ENCODE results near the gene BAZ2B. TPM values are rescaled to one million over a fixed set of nuclear protein-coding genes. Genes with fewer than 3 reads are reported as not detected.
"Not testable (repeated sequence)": the region's sequence is repeated elsewhere in the genome, so short reads cannot be mapped to it uniquely, and the experiment has no call there.

The BAZ2B gene
- total RNA-seq, 1 donor from 2014 or later: 101 TPM

GRCh38 chr2:159542101-159542500 is 74.2 kb downstream of the BAZ2B start:
- Histone ChIP-seq H3K4me1 (no peaks in the 10 kb centered on the region), H3K4me2 (no peak overlapping the region), H3K9me3 (ENCODE audit: low read depth) (no peaks in the 10 kb centered on the region), H3F3A (ENCODE audit: low read depth) (no peaks in the 10 kb centered on the region), H4K20me1 (ENCODE audit: low read depth) (no peaks in the 10 kb centered on the region), H3K27ac (no peak overlapping the region), H3K4me3 (no peak overlapping the region), H3K79me2 (ENCODE audit: low read depth) (peaks cover 33% of the 10 kb centered on the region), H3K36me3 (peaks cover 3% of the 10 kb centered on the region), H3K9ac (no peak overlapping the region), H2AFZ (replicated peaks) (no peak overlapping the region), H3K27me3 (no peaks in the 10 kb centered on the region)
- TF ChIP-seq EZH2 (IDR thresholded peaks at IDR 0.05) (no peak), EZH2phosphoT487 (IDR thresholded peaks at IDR 0.05) (no peak)
- TF ChIP-seq, protein P1, sequence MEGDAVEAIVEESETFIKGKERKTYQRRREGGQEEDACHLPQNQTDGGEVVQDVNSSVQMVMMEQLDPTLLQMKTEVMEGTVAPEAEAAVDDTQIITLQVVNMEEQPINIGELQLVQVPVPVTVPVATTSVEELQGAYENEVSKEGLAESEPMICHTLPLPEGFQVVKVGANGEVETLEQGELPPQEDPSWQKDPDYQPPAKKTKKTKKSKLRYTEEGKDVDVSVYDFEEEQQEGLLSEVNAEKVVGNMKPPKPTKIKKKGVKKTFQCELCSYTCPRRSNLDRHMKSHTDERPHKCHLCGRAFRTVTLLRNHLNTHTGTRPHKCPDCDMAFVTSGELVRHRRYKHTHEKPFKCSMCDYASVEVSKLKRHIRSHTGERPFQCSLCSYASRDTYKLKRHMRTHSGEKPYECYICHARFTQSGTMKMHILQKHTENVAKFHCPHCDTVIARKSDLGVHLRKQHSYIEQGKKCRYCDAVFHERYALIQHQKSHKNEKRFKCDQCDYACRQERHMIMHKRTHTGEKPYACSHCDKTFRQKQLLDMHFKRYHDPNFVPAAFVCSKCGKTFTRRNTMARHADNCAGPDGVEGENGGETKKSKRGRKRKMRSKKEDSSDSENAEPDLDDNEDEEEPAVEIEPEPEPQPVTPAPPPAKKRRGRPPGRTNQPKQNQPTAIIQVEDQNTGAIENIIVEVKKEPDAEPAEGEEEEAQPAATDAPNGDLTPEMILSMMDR (IDR thresholded peaks at IDR 0.05): no peak
- Mint-ChIP-seq H3K4me1 (no peaks in the 10 kb centered on the region), H3K9me3 (peaks cover 15% of the 10 kb centered on the region), H3K36me3 (peaks cover 29% of the 10 kb centered on the region), H3K27me3 (ENCODE audit: insufficient read depth, low read depth) (no peaks in the 10 kb centered on the region), H3K4me3 (no peak overlapping the region), H3K27ac (no peak overlapping the region)
- no peak for DNase-seq (ENCODE audit: low spot score)

- H3K36me3 ChIP-seq: peaks cover 3% of the 10 kb centered on the region
- Mint-ChIP-seq H3K27ac (no peak overlapping the region), H3K4me3 (no peak overlapping the region), H3K36me3 (peaks cover 27% of the 10 kb centered on the region), H3K27me3 (ENCODE audit: insufficient read depth, low read depth) (no peaks in the 10 kb centered on the region), H3K9me3 (peaks cover 15% of the 10 kb centered on the region), H3K4me1 (no peaks in the 10 kb centered on the region)
- H3K4me2 ChIP-seq: no peak overlapping the region
- no peaks in the 10 kb centered on the region for H3K27me3 ChIP-seq
- no peaks in the 10 kb centered on the region for H3K9me3 ChIP-seq (ENCODE audit: low read depth)
- no peaks in the 10 kb centered on the region for H3F3A ChIP-seq (ENCODE audit: low read depth)
- TF ChIP-seq EZH2 (IDR thresholded peaks at IDR 0.05) (no peak), EZH2phosphoT487 (IDR thresholded peaks at IDR 0.05) (no peak)
- H3K4me3 ChIP-seq: no peak overlapping the region
- DNase-seq (ENCODE audit: low spot score): no peak
- no peak overlapping the region for H3K27ac ChIP-seq
- no peak overlapping the region for H2AFZ ChIP-seq (replicated peaks)
- peaks cover 4% of the 10 kb centered on the region for H4K20me1 ChIP-seq (ENCODE audit: low read depth)
- peaks cover 30% of the 10 kb centered on the region for H3K79me2 ChIP-seq (ENCODE audit: low read depth)
- no peaks in the 10 kb centered on the region for H3K4me1 ChIP-seq
- H3K9ac ChIP-seq: no peak overlapping the region
Observed at GRCh38 chr2:159539701-159540100, 76.6 kb downstream of the BAZ2B start.

- Mint-ChIP-seq H3K36me3 (peaks cover 19% of the 10 kb centered on the region), H3K9me3 (peaks cover 12% of the 10 kb centered on the region), H3K27ac (no peak overlapping the region), H3K27me3 (ENCODE audit: insufficient read depth, low read depth) (no peaks in the 10 kb centered on the region), H3K4me3 (no peak overlapping the region), H3K4me1 (no peaks in the 10 kb centered on the region)
- Histone ChIP-seq H3F3A (ENCODE audit: low read depth) (no peaks in the 10 kb centered on the region), H3K27me3 (no peaks in the 10 kb centered on the region), H3K27ac (no peak overlapping the region), H3K4me3 (no peak overlapping the region), H3K9me3 (ENCODE audit: low read depth) (no peaks in the 10 kb centered on the region), H2AFZ (replicated peaks) (no peak overlapping the region), H3K79me2 (ENCODE audit: low read depth) (peaks cover 33% of the 10 kb centered on the region), H3K4me1 (no peaks in the 10 kb centered on the region), H3K36me3 (peaks cover 3% of the 10 kb centered on the region), H3K4me2 (no peak overlapping the region), H4K20me1 (ENCODE audit: low read depth) (peaks cover 4% of the 10 kb centered on the region), H3K9ac (no peak overlapping the region)
- no peak for DNase-seq (ENCODE audit: low spot score)
- TF ChIP-seq EZH2 (IDR thresholded peaks at IDR 0.05): no peak
- TF ChIP-seq EZH2phosphoT487 (IDR thresholded peaks at IDR 0.05): no peak
- TF ChIP-seq, protein P1 (IDR thresholded peaks at IDR 0.05): no peak
Observed at GRCh38 chr2:159538801-159539200, 77.5 kb downstream of the BAZ2B start.

DNA sequence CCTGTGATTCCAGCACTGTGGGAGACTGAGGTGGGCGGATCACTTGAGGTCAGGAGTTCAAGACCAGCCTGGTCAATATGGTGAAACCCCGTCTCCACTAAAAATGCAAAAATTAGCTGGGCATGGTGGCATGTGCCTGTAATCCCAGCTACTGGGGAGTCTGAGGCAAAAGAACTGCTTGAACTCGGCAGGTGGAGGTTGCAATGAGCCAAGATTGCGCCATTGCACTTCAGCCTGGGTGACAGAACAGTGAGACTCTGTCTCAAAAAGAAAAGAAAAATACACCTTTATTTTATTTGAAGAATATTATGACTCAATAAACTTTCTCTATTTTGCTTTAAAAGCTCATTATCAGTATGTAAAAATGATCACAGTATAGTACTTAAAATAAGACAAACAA is 81.1 kb downstream of the BAZ2B start:
- not testable (repeated sequence) for DNase-seq (ENCODE audit: low spot score); H3K9me3 Mint-ChIP-seq; H3K4me3 Mint-ChIP-seq; H3F3A ChIP-seq (ENCODE audit: low read depth); H3K27ac Mint-ChIP-seq; H2AFZ ChIP-seq (replicated peaks); H3K9me3 ChIP-seq (ENCODE audit: low read depth); H3K9ac ChIP-seq; H3K36me3 Mint-ChIP-seq; H3K4me3 ChIP-seq; H3K4me1 Mint-ChIP-seq; H3K4me2 ChIP-seq; H3K36me3 ChIP-seq; H3K4me1 ChIP-seq; H3K27ac ChIP-seq; H3K27me3 Mint-ChIP-seq (ENCODE audit: insufficient read depth, low read depth); H3K27me3 ChIP-seq
- peaks cover 50% of the 10 kb centered on the region for H3K79me2 ChIP-seq (ENCODE audit: low read depth)
- H4K20me1 ChIP-seq (ENCODE audit: low read depth): peaks cover 12% of the 10 kb centered on the region
